NT2/D1 (cell line): Measurements from ENCODE around the gene GRM5.

ENCODE experiments used
- SUZ12 ChIP-seq: IDR thresholded peaks from 2 replicates; pipeline ENCODE4 v1.6.1; 2011; ENCODE audit not compliant: insufficient read length, insufficient read depth; ENCODE audit errors: extremely low read depth
- YY1 ChIP-seq: IDR thresholded peaks from 2 replicates; pipeline ENCODE4 v1.6.1; 2011; ENCODE audit not compliant: insufficient read length, insufficient read depth
- ZNF274 ChIP-seq: IDR thresholded peaks from 2 replicates; pipeline ENCODE4 v1.6.1; 2011; ENCODE audit warnings: mild to moderate bottlenecking, low read depth, low read length

GRCh38 chr11:88626216-88626615, 439.6 kb downstream of the GRM5 start:
- TF ChIP-seq YY1 (no peak), ZNF274 (no peak), SUZ12 (no peak)
